ENCODE results near the gene AAK1.

DNA sequence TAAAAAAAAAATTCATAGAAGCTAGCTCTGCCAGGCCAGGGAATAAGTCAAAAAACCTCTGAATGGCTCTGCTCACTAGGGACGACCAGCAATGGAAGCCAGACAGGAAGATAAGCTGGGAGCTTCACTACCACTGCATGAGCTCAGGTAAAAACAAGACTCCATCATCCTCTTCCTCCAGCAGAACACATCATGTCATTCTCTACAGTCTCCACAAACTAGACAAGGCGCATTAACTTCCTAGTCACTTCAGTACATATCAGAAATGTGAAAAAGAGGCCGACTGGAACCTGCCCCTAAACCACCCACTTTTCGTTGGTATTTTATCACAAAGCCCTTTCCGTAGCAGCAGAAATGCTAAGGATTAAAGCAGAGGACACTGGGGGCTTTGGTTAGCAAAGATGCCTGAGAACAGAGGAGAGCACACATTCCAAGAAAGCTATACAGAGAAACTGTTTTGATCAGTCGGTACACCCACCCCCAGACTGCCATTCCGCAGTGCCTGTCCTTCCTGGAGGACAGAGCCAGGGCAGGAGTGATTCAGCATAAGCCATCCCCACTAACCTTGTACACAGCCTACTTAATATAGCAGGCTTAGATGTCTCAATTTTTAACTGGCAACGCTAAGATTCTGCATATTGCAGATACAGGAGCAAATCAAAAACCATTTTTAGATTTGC lies 53.4 kb downstream of the AAK1 start:
- TF ChIP-seq, protein P1, sequence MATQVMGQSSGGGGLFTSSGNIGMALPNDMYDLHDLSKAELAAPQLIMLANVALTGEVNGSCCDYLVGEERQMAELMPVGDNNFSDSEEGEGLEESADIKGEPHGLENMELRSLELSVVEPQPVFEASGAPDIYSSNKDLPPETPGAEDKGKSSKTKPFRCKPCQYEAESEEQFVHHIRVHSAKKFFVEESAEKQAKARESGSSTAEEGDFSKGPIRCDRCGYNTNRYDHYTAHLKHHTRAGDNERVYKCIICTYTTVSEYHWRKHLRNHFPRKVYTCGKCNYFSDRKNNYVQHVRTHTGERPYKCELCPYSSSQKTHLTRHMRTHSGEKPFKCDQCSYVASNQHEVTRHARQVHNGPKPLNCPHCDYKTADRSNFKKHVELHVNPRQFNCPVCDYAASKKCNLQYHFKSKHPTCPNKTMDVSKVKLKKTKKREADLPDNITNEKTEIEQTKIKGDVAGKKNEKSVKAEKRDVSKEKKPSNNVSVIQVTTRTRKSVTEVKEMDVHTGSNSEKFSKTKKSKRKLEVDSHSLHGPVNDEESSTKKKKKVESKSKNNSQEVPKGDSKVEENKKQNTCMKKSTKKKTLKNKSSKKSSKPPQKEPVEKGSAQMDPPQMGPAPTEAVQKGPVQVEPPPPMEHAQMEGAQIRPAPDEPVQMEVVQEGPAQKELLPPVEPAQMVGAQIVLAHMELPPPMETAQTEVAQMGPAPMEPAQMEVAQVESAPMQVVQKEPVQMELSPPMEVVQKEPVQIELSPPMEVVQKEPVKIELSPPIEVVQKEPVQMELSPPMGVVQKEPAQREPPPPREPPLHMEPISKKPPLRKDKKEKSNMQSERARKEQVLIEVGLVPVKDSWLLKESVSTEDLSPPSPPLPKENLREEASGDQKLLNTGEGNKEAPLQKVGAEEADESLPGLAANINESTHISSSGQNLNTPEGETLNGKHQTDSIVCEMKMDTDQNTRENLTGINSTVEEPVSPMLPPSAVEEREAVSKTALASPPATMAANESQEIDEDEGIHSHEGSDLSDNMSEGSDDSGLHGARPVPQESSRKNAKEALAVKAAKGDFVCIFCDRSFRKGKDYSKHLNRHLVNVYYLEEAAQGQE (IDR thresholded peaks at IDR 0.05; ENCODE audit: low read depth, low read length): no peak
- TF ChIP-seq, protein P2, sequence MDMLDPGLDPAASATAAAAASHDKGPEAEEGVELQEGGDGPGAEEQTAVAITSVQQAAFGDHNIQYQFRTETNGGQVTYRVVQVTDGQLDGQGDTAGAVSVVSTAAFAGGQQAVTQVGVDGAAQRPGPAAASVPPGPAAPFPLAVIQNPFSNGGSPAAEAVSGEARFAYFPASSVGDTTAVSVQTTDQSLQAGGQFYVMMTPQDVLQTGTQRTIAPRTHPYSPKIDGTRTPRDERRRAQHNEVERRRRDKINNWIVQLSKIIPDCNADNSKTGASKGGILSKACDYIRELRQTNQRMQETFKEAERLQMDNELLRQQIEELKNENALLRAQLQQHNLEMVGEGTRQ (IDR thresholded peaks at IDR 0.05; ENCODE audit: borderline replicate concordance, low read depth, low read length): no peak
- TF ChIP-seq, protein P3, sequence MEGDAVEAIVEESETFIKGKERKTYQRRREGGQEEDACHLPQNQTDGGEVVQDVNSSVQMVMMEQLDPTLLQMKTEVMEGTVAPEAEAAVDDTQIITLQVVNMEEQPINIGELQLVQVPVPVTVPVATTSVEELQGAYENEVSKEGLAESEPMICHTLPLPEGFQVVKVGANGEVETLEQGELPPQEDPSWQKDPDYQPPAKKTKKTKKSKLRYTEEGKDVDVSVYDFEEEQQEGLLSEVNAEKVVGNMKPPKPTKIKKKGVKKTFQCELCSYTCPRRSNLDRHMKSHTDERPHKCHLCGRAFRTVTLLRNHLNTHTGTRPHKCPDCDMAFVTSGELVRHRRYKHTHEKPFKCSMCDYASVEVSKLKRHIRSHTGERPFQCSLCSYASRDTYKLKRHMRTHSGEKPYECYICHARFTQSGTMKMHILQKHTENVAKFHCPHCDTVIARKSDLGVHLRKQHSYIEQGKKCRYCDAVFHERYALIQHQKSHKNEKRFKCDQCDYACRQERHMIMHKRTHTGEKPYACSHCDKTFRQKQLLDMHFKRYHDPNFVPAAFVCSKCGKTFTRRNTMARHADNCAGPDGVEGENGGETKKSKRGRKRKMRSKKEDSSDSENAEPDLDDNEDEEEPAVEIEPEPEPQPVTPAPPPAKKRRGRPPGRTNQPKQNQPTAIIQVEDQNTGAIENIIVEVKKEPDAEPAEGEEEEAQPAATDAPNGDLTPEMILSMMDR (IDR thresholded peaks at IDR 0.05): no peak
